K562 (cell line): ENCODE measurements around the gene RPN1. TPM values are rescaled to one million over a fixed set of nuclear protein-coding genes. Genes with fewer than 3 reads are reported as not detected.

Experiments used
- ASH1L ChIP-seq: fragments of 450-650 bp; IDR thresholded peaks from 2 replicates; pipeline ENCODE4 v1.6.1; 2018; ENCODE audit warnings: borderline replicate concordance, mild to moderate bottlenecking, low read depth; ENCODE audit not compliant: partially characterized antibody
- CHAMP1 ChIP-seq: fragments of 450-650 bp; IDR thresholded peaks from 2 replicates; pipeline ENCODE4 v1.6.1; 2016; ENCODE audit warnings: mild to moderate bottlenecking
- CREM ChIP-seq: IDR thresholded peaks from 2 replicates; pipeline ENCODE4 v1.6.1; 2014; ENCODE audit warnings: antibody characterized with exemption, low read depth
- HIVEP1 ChIP-seq: fragments of 250-450 bp; sonication (Bioruptor Pico); IDR thresholded peaks from 2 replicates; pipeline ENCODE4 v1.4.0; 2020; ENCODE audit warnings: mild to moderate bottlenecking
- POU5F1 ChIP-seq: fragments of 150-350 bp; IDR thresholded peaks from 2 replicates; pipeline ENCODE4 v1.6.1; 2014; ENCODE audit warnings: borderline replicate concordance, low read length, low read depth, mild to moderate bottlenecking; ENCODE audit not compliant: partially characterized antibody
- RFX1 ChIP-seq: fragments of 450-650 bp; IDR thresholded peaks from 2 replicates; pipeline ENCODE4 v1.6.1; 2016; ENCODE audit warnings: mild to moderate bottlenecking, moderate library complexity
- SMARCC2 ChIP-seq: fragments of 450-650 bp; IDR thresholded peaks from 2 replicates; pipeline ENCODE4 v1.6.1; 2017; ENCODE audit warnings: antibody characterized with exemption, moderate library complexity, mild to moderate bottlenecking, low read depth
- SMARCE1 ChIP-seq: fragments of 450-650 bp; IDR thresholded peaks from 2 replicates; pipeline ENCODE4 v1.7.1; 2016; ENCODE audit warnings: mild to moderate bottlenecking
- SMC3 ChIP-seq: conservative IDR thresholded peaks from 2 replicates; pipeline ENCODE4 v1.6.1; 2011; ENCODE audit warnings: low read depth, low read length, improper control_type of control experiment; ENCODE audit not compliant: insufficient read depth
- ZBTB33 ChIP-seq: sonication (generic); formaldehyde crosslinking; IDR thresholded peaks from 2 replicates; pipeline ENCODE4 v1.8.1; 2023; ENCODE audit warnings: mild to moderate bottlenecking, missing genetic modification reagents
- ZBTB8A ChIP-seq: fragments of 450-650 bp; IDR thresholded peaks from 2 replicates; pipeline ENCODE4 v1.6.1; 2018; ENCODE audit warnings: mild to moderate bottlenecking, moderate library complexity; ENCODE audit not compliant: partially characterized antibody
- ZFPM2 ChIP-seq: fragments of 250-450 bp; sonication (Bioruptor Pico); IDR thresholded peaks from 2 replicates; pipeline ENCODE4 v1.5.1; 2022; ENCODE audit warnings: mild to moderate bottlenecking
- ZNF311 ChIP-seq: fragments of 250-450 bp; sonication (Bioruptor Pico); IDR thresholded peaks from 2 replicates; pipeline ENCODE4 v1.4.0; 2020; ENCODE audit warnings: mild to moderate bottlenecking, moderate library complexity
- ZNF444 ChIP-seq: fragments of 250-450 bp; sonication (Bioruptor Pico); IDR thresholded peaks from 2 replicates; pipeline ENCODE4 v1.4.0; 2020; ENCODE audit warnings: mild to moderate bottlenecking, moderate library complexity
- ZSCAN32 ChIP-seq: fragments of 450-650 bp; formaldehyde crosslinking; IDR thresholded peaks from 2 replicates; pipeline ENCODE4 v1.4.0; 2020; ENCODE audit warnings: mild to moderate bottlenecking, moderate library complexity
- polyA plus RNA-seq, 8 experiments: library from polyadenylated mRNA; depleted of rRNA in 4 of 8; stranded (reverse) in 5 of 8; unstranded in 3 of 8; fragments of >200 nt; fragmentation: Nextera tagmentation in 2 of 8; fragmentation: Illumina TruSeq in 1 of 8; extraction: Ambion mirVana in 2 of 8; extraction: Trizol in 1 of 8; gene quantifications; 2 replicates each; pipeline versions ENCODE4 v1.2.1 to v1.2.3, GENCODE V29; 2011 to 2014; ENCODE audit warnings: inconsistent platforms in 1 of 8, missing spikeins in 1 of 8
- total RNA-seq, 7 experiments: library from RNA; depleted of rRNA in 6 of 7; stranded (reverse); fragments of >200 nt in 6 of 7; fragmentation: Illumina TruSeq in 2 of 7; extraction: Trizol in 2 of 7; gene quantifications; 2 replicates each; pipeline versions ENCODE4 v1.2.1 to v1.2.3, GENCODE V29; 2011 to 2021; ENCODE audit warnings: low replicate concordance in 1 of 7
- TF ChIP-seq, protein P1 (sequence below): IDR thresholded peaks from 2 replicates; pipeline ENCODE4 v1.6.1; 2011; ENCODE audit warnings: borderline replicate concordance, low read depth, mild to moderate bottlenecking, moderate library complexity, low read length; ENCODE audit not compliant: insufficient read depth, poor library complexity, severe bottlenecking
- TF ChIP-seq, protein P2 (sequence below), 3 experiments: IDR thresholded peaks in 2 of 3; conservative IDR thresholded peaks in 1 of 3; 2 replicates each; pipeline ENCODE4 v1.5.1; 2011 to 2012; ENCODE audit warnings: low read length in 3 of 3, mild to moderate bottlenecking in 3 of 3, control low read depth in 2 of 3, improper control_type of control experiment in 1 of 3, inconsistent platforms in 1 of 3, low read depth in 1 of 3, mixed read lengths in 1 of 3, moderate library complexity in 1 of 3; ENCODE audit not compliant: insufficient read depth in 2 of 3
- TF ChIP-seq, protein P3 (sequence below): fragments of 450-650 bp; IDR thresholded peaks from 2 replicates; pipeline ENCODE4 v1.6.1; 2016; ENCODE audit warnings: low read depth, mild to moderate bottlenecking, moderate library complexity

The RPN1 gene
- total and polyA plus RNA-seq, 9 of the 15 experiments (the other 6 are each of a cell fraction or from before 2014, with no cell fraction given): 39.5 to 300 (median 148) TPM

GRCh38 chr3:128617557-128618397, 32.8 kb downstream of the RPN1 start (continued):
- TF ChIP-seq ZBTB33 (CRISPR knock-in tag): peak; percentile 100
- TF ChIP-seq SMARCE1: no peak
- TF ChIP-seq ZSCAN32 (CRISPR knock-in tag): no peak
- no peak for TF ChIP-seq CREM
- no peak for TF ChIP-seq ZBTB8A
- no peak for TF ChIP-seq ASH1L
- no peak for TF ChIP-seq RFX1
- no peak for TF ChIP-seq SMARCC2
- no peak for TF ChIP-seq ZFPM2 (CRISPR knock-in tag)
- TF ChIP-seq HIVEP1 (CRISPR knock-in tag): no peak
- TF ChIP-seq ZNF444 (CRISPR knock-in tag): no peak
- TF ChIP-seq, protein P1, sequence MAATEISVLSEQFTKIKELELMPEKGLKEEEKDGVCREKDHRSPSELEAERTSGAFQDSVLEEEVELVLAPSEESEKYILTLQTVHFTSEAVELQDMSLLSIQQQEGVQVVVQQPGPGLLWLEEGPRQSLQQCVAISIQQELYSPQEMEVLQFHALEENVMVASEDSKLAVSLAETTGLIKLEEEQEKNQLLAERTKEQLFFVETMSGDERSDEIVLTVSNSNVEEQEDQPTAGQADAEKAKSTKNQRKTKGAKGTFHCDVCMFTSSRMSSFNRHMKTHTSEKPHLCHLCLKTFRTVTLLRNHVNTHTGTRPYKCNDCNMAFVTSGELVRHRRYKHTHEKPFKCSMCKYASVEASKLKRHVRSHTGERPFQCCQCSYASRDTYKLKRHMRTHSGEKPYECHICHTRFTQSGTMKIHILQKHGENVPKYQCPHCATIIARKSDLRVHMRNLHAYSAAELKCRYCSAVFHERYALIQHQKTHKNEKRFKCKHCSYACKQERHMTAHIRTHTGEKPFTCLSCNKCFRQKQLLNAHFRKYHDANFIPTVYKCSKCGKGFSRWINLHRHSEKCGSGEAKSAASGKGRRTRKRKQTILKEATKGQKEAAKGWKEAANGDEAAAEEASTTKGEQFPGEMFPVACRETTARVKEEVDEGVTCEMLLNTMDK: peak; percentile 67
- TF ChIP-seq, protein P2, sequence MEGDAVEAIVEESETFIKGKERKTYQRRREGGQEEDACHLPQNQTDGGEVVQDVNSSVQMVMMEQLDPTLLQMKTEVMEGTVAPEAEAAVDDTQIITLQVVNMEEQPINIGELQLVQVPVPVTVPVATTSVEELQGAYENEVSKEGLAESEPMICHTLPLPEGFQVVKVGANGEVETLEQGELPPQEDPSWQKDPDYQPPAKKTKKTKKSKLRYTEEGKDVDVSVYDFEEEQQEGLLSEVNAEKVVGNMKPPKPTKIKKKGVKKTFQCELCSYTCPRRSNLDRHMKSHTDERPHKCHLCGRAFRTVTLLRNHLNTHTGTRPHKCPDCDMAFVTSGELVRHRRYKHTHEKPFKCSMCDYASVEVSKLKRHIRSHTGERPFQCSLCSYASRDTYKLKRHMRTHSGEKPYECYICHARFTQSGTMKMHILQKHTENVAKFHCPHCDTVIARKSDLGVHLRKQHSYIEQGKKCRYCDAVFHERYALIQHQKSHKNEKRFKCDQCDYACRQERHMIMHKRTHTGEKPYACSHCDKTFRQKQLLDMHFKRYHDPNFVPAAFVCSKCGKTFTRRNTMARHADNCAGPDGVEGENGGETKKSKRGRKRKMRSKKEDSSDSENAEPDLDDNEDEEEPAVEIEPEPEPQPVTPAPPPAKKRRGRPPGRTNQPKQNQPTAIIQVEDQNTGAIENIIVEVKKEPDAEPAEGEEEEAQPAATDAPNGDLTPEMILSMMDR (IDR thresholded peaks at IDR 0.05 in 2 of 3, conservative IDR thresholded peaks at IDR 0.05 in 1 of 3; ENCODE audit: insufficient read depth in 2 of 3, low read depth in 1 of 3, low read length in 3 of 3): peak; percentile 50 to 83 (median 61)
- 0 out of 2 replicates have a peak, but pooled peaks have one; percentile 22 for TF ChIP-seq SMC3
- TF ChIP-seq, protein P3, sequence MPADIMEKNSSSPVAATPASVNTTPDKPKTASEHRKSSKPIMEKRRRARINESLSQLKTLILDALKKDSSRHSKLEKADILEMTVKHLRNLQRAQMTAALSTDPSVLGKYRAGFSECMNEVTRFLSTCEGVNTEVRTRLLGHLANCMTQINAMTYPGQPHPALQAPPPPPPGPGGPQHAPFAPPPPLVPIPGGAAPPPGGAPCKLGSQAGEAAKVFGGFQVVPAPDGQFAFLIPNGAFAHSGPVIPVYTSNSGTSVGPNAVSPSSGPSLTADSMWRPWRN: no peak
- TF ChIP-seq POU5F1: no peak
- TF ChIP-seq ZNF311 (CRISPR knock-in tag): no peak
- TF ChIP-seq CHAMP1: peak; percentile 43; the same call in 1 of the 2 replicates
